Hepatocyte (in vitro differentiated cells): Measurements from ENCODE around the gene RNLS.

Source experiments
- CTCF ChIP-seq: fragments of 200-600 bp; sonication (generic); IDR thresholded peaks from 2 replicates; pipeline ENCODE4 v1.5.1; 2016; ENCODE audit warnings: antibody characterized with exemption, mild to moderate bottlenecking; ENCODE audit not compliant: poor library complexity
- EZH2 ChIP-seq: fragments of 200-600 bp; sonication (generic); IDR thresholded peaks from 2 replicates; pipeline ENCODE4 v1.6.1; 2016; ENCODE audit warnings: antibody characterized with exemption, mild to moderate bottlenecking, borderline replicate concordance
- EZH2phosphoT487 ChIP-seq: fragments of 200-600 bp; sonication (generic); IDR thresholded peaks from one replicate; pipeline ENCODE4 v1.6.1; 2018; ENCODE audit warnings: antibody characterized with exemption, mild to moderate bottlenecking, low read depth, moderate library complexity; ENCODE audit not compliant: unreplicated experiment, severe bottlenecking

- TF ChIP-seq CTCF (no peak), EZH2phosphoT487 (no peak), EZH2 (no peak)
Measured at GRCh38 chr10:88316292-88316861, 266.7 kb downstream of the RNLS start.
